IPS-11a (cell line): Measurements from ENCODE around the gene ARIH1.

ENCODE experiments used
- H3K4me3 ChIP-seq: one replicate; pipeline ENCODE4 v1.5.1; 2013; ENCODE audit warnings: low read depth, low read length, control low read depth

The ARIH1 gene

GRCh38 chr15:72487070-72487797 is 13.1 kb downstream of the ARIH1 start:
- no peak overlapping the region for H3K4me3 ChIP-seq

GRCh38 chr15:72488558-72488957 is 14.4 kb downstream of the ARIH1 start:
- H3K4me3 ChIP-seq = no peak overlapping the region

- no peak overlapping the region for H3K4me3 ChIP-seq
These were observed 15.9 kb downstream of the ARIH1 start for GRCh38 chr15:72489943-72490554.

- H3K4me3 ChIP-seq = no peak overlapping the region
These were observed 17.6 kb downstream of the ARIH1 start for GRCh38 chr15:72491768-72492167.

GRCh38 chr15:72492733-72493132 is 18.6 kb downstream of the ARIH1 start:
- no peak overlapping the region for H3K4me3 ChIP-seq

GRCh38 chr15:72493220-72493619 is 19.1 kb downstream of the ARIH1 start:
- H3K4me3 ChIP-seq = no peak overlapping the region

- H3K4me3 ChIP-seq = no peak overlapping the region
These were observed 20.9 kb downstream of the ARIH1 start for GRCh38 chr15:72495007-72495406.

GRCh38 chr15:72496783-72497182 is 22.7 kb downstream of the ARIH1 start:
- no peak overlapping the region for H3K4me3 ChIP-seq

GRCh38 chr15:72497402-72497801 is 23.3 kb downstream of the ARIH1 start:
- no peak overlapping the region for H3K4me3 ChIP-seq

- no peak overlapping the region for H3K4me3 ChIP-seq
These were observed 28.2 kb downstream of the ARIH1 start for GRCh38 chr15:72502220-72502809.

- H3K4me3 ChIP-seq = no peak overlapping the region
These were observed 29.0 kb downstream of the ARIH1 start for GRCh38 chr15:72503147-72503546.

- no peak overlapping the region for H3K4me3 ChIP-seq
These were observed 33.4 kb downstream of the ARIH1 start for GRCh38 chr15:72507402-72508092.

GRCh38 chr15:72509484-72509883 is 35.4 kb downstream of the ARIH1 start:
- H3K4me3 ChIP-seq = no peak overlapping the region

GRCh38 chr15:72511536-72511935 is 37.4 kb downstream of the ARIH1 start:
- H3K4me3 ChIP-seq = no peak overlapping the region

GRCh38 chr15:72515591-72516389 is 41.7 kb downstream of the ARIH1 start:
- H3K4me3 ChIP-seq = no peak overlapping the region

GRCh38 chr15:72516777-72517176 is 42.6 kb downstream of the ARIH1 start:
- H3K4me3 ChIP-seq = no peak overlapping the region

GRCh38 chr15:72521682-72522081 is 47.6 kb downstream of the ARIH1 start:
- no peak overlapping the region for H3K4me3 ChIP-seq

GRCh38 chr15:72532991-72533601 is 59.0 kb downstream of the ARIH1 start:
- no peak overlapping the region for H3K4me3 ChIP-seq

- no peak overlapping the region for H3K4me3 ChIP-seq
These were observed 60.4 kb downstream of the ARIH1 start for GRCh38 chr15:72534523-72534922.

GRCh38 chr15:72535911-72536310 is 61.8 kb downstream of the ARIH1 start:
- no peak overlapping the region for H3K4me3 ChIP-seq
